GM10847 (cell line): ENCODE results near the gene SLIT3.

Experiments used
- POLR2A ChIP-seq: IDR thresholded peaks from 2 replicates; pipeline ENCODE4 v1.6.1; 2011; ENCODE audit not compliant: insufficient read length; ENCODE audit errors: extremely low read depth

SLIT3 gene

GRCh38 chr5:168885324-168886120 is 415.4 kb downstream of the SLIT3 start:
- TF ChIP-seq POLR2A, result no peak

GRCh38 chr5:168883991-168884390 is 416.9 kb downstream of the SLIT3 start:
- no peak for TF ChIP-seq POLR2A

- TF ChIP-seq POLR2A, result no peak
Measured at GRCh38 chr5:168883281-168883741, 417.6 kb downstream of the SLIT3 start.

GRCh38 chr5:168882283-168882682 is 418.7 kb downstream of the SLIT3 start:
- TF ChIP-seq POLR2A, result no peak

- TF ChIP-seq POLR2A, result no peak
Measured at GRCh38 chr5:168881427-168882149, 419.4 kb downstream of the SLIT3 start.

- no peak for TF ChIP-seq POLR2A
Measured at GRCh38 chr5:168879929-168880328, 421.0 kb downstream of the SLIT3 start.

GRCh38 chr5:168879331-168879730 is 421.6 kb downstream of the SLIT3 start:
- no peak for TF ChIP-seq POLR2A

GRCh38 chr5:168878135-168878745 is 422.7 kb downstream of the SLIT3 start:
- TF ChIP-seq POLR2A, result no peak

GRCh38 chr5:168877132-168877892 is 423.6 kb downstream of the SLIT3 start:
- TF ChIP-seq POLR2A, result no peak

GRCh38 chr5:168876419-168876818 is 424.5 kb downstream of the SLIT3 start:
- TF ChIP-seq POLR2A, result no peak

- TF ChIP-seq POLR2A, result no peak
Measured at GRCh38 chr5:168875832-168876231, 425.1 kb downstream of the SLIT3 start.

- no peak for TF ChIP-seq POLR2A
Measured at GRCh38 chr5:168874713-168875380, 426.1 kb downstream of the SLIT3 start.

- TF ChIP-seq POLR2A, result no peak
Measured at GRCh38 chr5:168872246-168872645, 428.7 kb downstream of the SLIT3 start.

GRCh38 chr5:168870910-168871309 is 430.0 kb downstream of the SLIT3 start:
- TF ChIP-seq POLR2A, result no peak
